Measurements from ENCODE around the gene IL10RA.

DNA sequence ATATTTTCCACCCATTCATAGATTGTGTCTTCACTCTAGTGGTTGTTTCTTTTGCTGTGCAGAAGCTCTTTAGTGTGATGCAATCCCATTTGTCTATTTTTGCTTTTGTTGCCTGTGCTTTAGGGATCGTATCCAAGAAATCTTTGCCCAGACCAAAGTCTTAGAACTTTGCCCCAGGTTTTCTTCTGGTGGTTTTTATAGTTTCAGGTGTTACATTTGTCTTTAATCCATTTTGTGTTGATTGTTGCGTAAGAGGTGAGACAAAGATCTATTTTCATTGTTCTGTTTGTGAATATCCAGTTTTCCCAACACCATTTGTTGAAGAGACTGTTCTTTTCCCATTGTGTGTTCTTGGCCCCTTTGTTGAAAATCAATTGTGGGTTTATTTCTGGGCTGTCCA lies 6.4 kb downstream of the IL10RA start:
- no peak for TF ChIP-seq POLR2AphosphoS5 (IDR thresholded peaks at IDR 0.05)
- TF ChIP-seq, protein P1, sequence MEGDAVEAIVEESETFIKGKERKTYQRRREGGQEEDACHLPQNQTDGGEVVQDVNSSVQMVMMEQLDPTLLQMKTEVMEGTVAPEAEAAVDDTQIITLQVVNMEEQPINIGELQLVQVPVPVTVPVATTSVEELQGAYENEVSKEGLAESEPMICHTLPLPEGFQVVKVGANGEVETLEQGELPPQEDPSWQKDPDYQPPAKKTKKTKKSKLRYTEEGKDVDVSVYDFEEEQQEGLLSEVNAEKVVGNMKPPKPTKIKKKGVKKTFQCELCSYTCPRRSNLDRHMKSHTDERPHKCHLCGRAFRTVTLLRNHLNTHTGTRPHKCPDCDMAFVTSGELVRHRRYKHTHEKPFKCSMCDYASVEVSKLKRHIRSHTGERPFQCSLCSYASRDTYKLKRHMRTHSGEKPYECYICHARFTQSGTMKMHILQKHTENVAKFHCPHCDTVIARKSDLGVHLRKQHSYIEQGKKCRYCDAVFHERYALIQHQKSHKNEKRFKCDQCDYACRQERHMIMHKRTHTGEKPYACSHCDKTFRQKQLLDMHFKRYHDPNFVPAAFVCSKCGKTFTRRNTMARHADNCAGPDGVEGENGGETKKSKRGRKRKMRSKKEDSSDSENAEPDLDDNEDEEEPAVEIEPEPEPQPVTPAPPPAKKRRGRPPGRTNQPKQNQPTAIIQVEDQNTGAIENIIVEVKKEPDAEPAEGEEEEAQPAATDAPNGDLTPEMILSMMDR (IDR thresholded peaks at IDR 0.05 in 8 of 11, conservative IDR thresholded peaks at IDR 0.05 in 3 of 11): no peak

Measured in spleen (tissue), 7 donors.